ENCODE data around the gene TSPAN16.
"Not testable (repeated sequence)": the region's sequence is repeated elsewhere in the genome, so short reads cannot be mapped to it uniquely, and the experiment has no call there.

The TSPAN16 gene

DNA sequence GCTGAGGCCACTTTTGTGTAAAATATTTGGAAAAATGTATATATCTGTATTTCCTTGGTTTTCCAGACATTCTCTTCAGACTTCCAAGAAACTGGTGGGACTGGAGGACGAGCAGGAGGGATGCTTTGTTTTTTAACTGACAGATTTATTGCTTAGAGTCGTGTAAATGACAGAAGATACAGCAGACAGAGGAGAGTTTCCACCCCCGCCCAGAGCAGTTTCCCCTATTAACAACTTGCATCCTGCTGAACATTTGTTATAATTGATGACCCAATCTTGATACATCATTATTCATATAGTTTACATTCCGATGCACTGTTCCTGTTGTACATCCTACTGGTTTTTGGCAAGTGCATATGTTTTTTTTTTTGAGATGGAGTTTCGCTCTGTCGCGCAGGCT lies 26.6 kb upstream of the TSPAN16 start:
- no peak for DNase-seq

GRCh38 chr19:11273296-11273695 lies 22.7 kb upstream of the TSPAN16 start:
- DNase-seq: no peak

- no peak for DNase-seq
Measured at GRCh38 chr19:11273989-11274388, 22.0 kb upstream of the TSPAN16 start.

DNA sequence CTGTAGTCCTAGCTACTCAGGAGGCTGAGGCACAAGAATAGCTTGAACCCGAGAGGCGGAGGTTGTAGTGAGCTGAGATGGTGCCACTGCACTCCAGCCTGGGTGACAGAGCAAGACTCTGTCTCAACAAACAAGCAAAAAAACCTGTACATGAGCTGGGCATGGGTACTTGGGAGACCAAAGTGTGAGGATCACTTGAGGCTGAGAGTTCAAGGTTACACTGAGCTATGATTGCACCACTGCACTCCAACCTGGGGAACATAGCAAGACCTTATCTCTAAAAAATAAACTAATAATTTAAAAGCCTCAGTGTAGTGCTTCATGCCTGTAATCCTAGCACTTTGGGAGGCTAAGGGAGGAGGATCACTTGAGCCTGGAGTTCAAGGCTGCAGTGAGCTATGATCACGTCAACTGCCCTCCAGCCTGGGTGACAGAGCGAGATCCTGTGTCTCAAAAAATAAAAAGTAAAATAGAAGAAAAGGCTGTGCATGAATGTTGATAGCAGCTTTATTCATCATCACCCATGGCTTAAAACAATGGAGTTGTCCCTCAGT lies 21.4 kb upstream of the TSPAN16 start:
- DNase-seq: no peak

DNA sequence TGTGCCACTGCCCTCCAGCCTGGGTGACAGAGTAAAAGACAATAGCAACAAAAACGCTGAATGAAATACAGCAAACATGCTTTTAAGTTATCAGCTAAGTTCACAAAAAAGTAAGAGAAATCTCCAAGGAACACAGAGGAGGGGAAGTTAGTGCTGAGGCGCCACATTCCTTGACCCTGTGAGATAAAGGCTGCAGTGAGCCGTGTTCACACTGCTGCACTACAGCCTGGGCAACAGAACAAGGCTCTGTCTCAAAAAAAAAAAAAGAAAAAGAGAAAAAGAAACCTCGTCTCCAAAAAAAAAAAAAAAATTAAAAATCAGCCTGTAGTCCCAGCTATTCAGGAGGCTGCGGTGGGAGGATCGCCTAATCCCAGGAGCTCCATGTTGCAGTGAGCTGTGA lies 17.3 kb upstream of the TSPAN16 start:
- DNase-seq: no peak

DNA sequence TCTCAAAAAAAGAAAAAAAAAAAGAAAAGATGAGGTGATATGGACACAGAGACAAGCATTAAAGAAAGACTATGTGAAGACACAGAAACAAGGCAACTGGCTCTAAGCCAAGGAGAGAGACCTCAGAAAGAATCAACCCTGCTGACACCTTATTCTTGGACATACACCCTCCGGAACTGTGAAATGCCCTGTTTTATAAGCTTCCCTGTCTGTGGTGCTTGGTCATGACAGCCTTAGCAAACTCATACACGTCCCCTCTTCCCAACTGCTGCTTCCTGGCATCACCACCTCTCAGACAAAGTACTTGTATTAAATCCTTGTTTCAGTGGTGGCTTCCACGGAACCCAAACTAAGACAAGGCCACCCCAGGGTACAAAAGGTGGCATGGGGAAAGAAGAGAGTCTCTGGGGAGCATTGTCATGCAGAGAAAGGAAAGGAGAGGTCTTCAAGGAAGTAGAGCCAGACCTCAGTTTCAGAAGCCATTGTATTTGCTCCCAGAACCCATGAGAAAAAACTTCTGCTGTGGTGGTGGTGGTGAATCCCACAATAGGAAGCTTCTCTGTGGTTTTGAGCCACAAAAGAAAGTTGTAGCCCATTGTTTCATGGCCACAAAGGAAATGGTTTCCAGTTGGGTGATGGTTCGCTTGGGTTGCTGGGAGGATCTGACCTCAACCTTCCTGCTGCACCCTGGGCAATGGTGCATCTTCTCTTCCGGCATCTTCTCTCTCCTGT lies 16.3 kb upstream of the TSPAN16 start:
- peak; percentile 34 to 45 for DNase-seq

- no peak for DNase-seq
Measured at GRCh38 chr19:11281356-11282049, 14.5 kb upstream of the TSPAN16 start.

GRCh38 chr19:11284515-11284914 lies 11.4 kb upstream of the TSPAN16 start:
- no peak for DNase-seq

- no peak for DNase-seq
Measured at GRCh38 chr19:11286312-11286974, 9.5 kb upstream of the TSPAN16 start.

DNA sequence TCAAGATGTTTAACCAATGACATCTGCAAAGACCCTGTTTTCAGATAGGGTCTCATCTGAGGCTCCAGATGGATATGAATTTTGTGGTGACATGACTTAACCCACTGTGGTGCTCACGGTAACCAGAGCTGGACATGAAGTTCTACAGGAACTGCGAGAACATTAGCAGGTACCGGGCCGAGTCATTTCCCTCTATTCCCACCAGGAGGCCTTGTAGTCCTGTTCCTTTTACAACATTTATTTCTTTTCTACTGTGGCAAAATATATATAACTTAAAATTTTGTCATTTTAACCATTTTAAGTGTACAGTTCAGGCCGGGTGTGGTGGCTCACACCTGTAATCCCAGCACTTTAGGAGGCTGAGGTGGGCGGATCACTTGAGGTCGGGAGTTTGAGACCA lies 7.6 kb upstream of the TSPAN16 start:
- DNase-seq: no peak

- no peak for DNase-seq
Measured at GRCh38 chr19:11290256-11290655, 5.7 kb upstream of the TSPAN16 start.

DNA sequence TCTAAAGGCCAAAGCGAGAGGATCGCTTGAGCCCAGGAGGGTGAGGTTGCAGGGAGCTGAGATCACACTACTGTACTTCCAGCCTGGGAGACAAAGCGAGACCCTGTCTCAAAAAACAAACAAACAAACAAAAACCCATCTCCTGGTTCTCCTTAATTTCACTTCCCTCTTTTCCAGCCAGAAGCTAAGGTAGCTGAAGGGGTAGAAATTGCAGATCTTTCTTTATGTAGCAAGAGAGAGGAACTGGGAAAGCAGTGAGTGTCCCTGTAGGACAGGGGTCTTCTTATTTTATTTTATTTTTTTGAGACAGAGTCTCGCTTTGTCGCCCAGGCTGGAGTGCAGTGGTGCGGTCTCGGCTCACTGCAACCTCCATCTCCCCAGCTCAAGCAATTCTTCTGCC lies 4.5 kb upstream of the TSPAN16 start:
- DNase-seq: no peak

DNA sequence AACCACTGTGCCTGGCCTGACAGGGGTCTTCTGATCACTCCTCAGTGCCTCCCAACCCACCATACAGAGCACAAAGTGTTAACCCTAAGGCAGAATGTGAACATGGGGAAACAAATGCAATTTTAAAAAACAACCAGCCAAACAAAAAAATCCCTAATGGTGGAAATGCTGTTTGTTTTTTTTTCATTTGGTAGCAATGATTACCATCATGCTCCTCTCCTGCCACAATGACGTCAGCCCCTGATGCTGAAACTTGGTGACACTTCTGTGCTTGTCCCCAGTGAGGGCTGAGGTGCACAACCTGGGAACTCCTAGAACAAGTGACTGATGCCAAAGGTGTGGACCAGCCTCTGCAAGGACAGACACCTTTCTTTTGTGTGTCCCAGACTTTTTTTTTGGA lies 4.0 kb upstream of the TSPAN16 start:
- no peak for DNase-seq

- peak; percentile 92 to 93 for DNase-seq
Measured at GRCh38 chr19:11293433-11294389, 2.2 kb upstream of the TSPAN16 start.

DNA sequence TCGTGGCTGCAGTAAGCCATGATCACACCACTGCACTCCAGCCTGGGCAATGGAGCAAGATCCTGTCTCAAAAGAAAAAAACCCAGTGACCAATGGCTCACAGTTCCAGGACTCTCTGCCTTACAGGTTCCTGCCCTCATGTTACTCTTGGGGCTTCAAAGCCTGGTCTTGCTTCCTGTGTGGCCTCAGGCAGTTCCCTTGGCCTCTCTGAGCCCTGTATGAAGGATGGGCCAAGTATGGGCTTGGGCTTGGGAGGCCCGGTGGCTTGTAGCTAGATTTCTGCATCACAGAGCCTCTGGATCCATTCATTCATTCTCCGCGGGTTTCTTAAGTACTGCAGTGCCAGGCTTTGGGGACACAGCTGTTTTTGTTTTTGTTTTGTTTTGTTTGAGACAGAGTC lies 780 bp upstream of the TSPAN16 start:
- no peak for DNase-seq

DNA sequence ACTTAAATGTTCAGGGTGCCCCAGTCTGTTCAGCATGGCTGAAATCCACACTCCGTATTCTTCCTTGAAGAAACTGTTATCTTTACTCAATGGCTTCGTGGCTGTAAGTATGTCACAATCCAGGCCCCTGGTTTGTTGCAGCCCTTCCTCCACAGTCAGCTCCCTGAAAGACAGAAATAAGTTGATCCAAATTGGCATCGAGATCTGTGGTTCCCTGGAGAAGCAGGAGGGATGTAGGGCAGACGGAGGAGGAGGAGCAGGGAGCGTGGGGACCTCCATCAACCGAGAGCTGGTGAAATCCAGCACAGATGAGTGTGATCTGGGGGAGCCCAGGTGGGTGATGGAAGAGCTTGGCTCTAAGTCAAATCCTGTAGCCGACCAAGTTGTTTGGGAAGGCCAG lies 304 bp downstream of the TSPAN16 start:
- DNase-seq: no peak

DNA sequence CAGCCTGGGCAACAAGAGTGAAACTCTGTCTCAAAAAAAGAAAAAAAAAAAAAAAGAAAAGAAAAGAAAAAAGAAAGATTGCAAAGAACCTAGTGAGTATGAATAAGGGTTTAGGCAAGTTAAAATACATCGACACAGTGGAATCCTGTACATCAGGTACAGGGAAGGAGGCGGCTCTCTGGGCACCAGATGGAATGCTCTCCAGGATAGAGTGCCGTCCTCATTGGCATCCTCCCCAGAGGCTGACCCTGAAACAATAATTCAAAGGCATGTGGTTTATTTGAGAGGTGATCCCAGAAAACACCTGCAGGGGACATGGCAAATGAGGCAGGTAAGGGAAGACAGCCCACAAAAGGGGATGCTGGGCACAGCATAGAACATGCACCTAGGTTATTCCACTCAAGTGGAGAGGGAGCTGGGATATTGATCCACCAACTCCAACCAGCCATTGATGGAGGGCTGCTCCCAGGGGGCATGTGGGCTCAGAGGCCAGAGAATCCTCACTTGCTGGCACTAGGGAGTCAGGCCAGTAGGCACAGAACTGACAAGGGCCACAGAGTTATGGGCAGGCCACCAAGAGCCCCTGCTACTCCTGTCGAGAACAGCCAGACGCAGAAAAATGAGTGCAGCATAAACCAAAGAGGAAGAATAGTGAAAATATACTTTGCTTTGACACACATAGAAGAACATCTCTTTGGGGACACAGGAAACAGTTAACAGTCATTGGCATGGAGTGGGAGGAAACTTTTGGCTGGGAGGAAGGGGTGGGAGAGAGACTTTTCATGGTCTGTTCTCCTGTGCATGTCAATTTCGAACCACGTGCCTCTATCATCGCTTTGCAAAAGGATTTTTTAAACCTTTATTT lies 4.2 kb downstream of the TSPAN16 start:
- no peak for DNase-seq

- no peak for DNase-seq
Measured at GRCh38 chr19:11300811-11301120, 4.8 kb downstream of the TSPAN16 start.

- no peak for DNase-seq
Measured at GRCh38 chr19:11304936-11305335, 9.0 kb downstream of the TSPAN16 start.

- no peak for DNase-seq
Measured at GRCh38 chr19:11306337-11306736, 10.4 kb downstream of the TSPAN16 start.

DNA sequence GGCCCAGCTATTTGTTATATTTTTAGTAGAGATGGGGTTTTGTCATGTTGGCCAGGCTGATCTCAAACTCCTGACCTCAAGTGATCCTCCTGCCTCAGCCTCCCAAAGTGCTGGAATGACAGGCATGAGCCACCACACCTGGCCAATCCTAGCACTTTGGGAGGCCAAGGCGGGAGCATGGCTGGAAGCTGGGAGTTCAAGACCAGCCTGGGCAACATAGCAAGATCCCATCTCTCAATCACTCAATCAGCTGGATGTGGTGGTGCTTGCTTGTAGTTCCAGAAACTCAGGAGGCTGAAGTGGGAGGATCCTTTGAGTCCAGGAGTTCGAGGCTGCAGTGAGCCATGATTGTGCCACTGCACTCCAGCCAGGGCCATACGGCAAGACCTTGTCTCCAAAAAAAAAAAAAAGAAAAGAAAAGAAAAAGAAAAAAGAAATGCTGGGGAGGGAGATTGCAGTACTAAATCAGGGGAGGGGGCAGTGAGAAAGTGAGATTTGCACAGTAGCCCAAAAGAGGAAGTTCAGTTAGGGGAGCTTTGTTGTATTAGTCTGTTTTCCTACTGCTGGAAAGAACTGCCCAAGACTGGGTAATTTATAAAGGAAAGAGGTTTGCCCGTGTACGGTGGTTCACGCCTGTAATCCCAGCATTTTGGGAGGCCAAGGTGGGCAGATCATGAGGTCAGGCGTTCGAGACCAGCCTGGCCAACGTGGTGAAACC lies 24.5 kb downstream of the TSPAN16 start:
- not testable (repeated sequence) for DNase-seq

Data from activated T-cell treated with anti-CD3 and anti-CD28 coated beads, Interleukin-2, amount 50 U/mL, for 48 hours (primary cell).